A673 (cell line): ENCODE data around the gene NUMB.

Experiments
- EZH2 ChIP-seq: fragments of 200-600 bp; sonication (generic); IDR thresholded peaks from 2 replicates; pipeline ENCODE4 v1.6.1; 2017; ENCODE audit warnings: borderline replicate concordance, low read depth, mild to moderate bottlenecking, mixed read lengths, antibody characterized with exemption, low read length; ENCODE audit not compliant: poor library complexity, severe bottlenecking
- TF ChIP-seq, protein P1 (sequence below): fragments of 300-800, 200-600 bp; sonication (generic); conservative IDR thresholded peaks from 2 replicates; pipeline ENCODE4 v1.5.1; 2017; ENCODE audit warnings: low read depth, mild to moderate bottlenecking, antibody characterized with exemption, low read length, moderate library complexity, mixed read lengths

DNA sequence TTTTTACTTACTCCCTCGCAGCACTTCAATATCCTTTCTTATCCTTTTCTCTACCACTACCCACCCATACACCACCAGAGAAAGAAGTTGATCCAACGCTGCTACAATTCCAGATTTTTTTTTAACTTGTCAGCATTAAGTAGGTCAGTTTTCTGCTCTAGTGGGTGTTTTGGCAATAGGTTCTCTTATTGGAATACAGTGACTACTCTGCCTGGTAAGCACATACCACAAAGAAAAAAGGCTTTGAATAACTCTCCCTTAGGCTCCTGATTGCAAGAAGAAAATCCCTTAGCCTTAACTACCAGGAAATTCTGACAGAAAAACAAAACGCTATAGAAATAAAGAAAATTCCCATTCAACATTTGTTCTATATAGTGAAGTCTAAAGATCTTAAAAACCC is 72.0 kb downstream of the NUMB start:
- TF ChIP-seq, protein P1, sequence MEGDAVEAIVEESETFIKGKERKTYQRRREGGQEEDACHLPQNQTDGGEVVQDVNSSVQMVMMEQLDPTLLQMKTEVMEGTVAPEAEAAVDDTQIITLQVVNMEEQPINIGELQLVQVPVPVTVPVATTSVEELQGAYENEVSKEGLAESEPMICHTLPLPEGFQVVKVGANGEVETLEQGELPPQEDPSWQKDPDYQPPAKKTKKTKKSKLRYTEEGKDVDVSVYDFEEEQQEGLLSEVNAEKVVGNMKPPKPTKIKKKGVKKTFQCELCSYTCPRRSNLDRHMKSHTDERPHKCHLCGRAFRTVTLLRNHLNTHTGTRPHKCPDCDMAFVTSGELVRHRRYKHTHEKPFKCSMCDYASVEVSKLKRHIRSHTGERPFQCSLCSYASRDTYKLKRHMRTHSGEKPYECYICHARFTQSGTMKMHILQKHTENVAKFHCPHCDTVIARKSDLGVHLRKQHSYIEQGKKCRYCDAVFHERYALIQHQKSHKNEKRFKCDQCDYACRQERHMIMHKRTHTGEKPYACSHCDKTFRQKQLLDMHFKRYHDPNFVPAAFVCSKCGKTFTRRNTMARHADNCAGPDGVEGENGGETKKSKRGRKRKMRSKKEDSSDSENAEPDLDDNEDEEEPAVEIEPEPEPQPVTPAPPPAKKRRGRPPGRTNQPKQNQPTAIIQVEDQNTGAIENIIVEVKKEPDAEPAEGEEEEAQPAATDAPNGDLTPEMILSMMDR = no peak
- no peak for TF ChIP-seq EZH2
